NB4 (cell line): ENCODE results near the gene EEF1E1.

ENCODE experiments used
- DNase-seq: peaks from one replicate; pipeline ENCODE4 v3.0.0; 2010; ENCODE audit warnings: low read depth
- H3K4me3 ChIP-seq: one replicate; pipeline ENCODE4 v1.5.1; 2011; ENCODE audit warnings: mild to moderate bottlenecking, low read depth, low read length, moderate library complexity
- MYC ChIP-seq: IDR thresholded peaks from 2 replicates; pipeline ENCODE4 v1.6.1; 2011; ENCODE audit warnings: low read depth, low read length
- POLR2A ChIP-seq: IDR thresholded peaks from 2 replicates; pipeline ENCODE4 v1.6.1; 2011; ENCODE audit warnings: mild to moderate bottlenecking; ENCODE audit not compliant: insufficient read length; ENCODE audit errors: extremely low read depth
- TF ChIP-seq, protein P1 (sequence below): IDR thresholded peaks from 2 replicates; pipeline ENCODE4 v1.6.1; 2011; ENCODE audit warnings: low read depth, low read length
- TF ChIP-seq, protein P2 (sequence below): IDR thresholded peaks from one replicate; pipeline ENCODE4 v1.5.1; 2012; ENCODE audit warnings: low read depth, low read length

The EEF1E1 gene

DNA sequence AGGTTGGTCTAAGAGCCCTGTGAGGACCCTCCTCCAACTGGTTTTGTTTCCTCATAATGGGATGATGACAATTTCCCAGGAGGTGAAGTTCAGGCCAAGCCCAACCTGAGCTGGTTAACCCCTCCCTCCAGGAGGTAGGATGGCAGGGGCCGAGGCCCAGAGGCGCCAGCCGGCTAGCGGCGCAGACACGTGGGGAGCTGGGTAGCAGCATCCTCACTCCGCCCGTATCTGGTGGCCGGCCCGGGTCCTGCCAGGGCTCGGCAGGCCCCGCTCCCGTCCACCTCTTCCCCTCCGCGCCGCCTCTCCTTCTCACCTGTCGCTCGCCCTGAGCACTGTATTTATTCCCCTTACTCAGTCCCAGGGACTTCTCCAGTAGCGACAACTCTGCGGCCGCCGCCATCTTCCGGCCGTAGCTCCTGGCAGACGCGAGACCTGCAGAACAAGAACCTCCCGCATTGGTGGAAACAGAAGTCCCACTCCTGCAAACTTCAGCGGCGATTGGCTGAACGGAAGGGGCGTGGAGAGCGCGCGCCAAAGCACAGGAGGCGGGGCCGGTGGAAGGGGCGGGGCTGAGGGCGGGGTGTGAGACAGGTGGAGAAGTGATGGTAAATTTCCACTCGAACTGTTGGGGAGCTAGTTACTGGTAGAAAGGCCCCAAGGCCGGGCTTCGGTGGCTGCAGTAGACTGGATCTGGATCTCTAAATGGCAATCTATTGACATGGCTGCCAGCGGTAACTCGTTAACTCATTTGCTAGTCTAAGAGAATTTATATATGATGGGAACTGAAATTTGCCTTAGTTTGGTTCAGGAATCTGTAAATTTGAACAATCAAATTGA lies at the start of gene EEF1E1:
EEF1E1 (minus strand) TSS at position 427 of the 837 bp plus-strand sequence; CDS start at position 400, 27 bp downstream.
- DNase-seq = peak; percentile 97
- peak within 1 kb of the TSS; percentile 97 for H3K4me3 ChIP-seq
- TF ChIP-seq POLR2A (peak; percentile 67), MYC (no peak; the same call in 1 of the 2 replicates)
- TF ChIP-seq, protein P1, sequence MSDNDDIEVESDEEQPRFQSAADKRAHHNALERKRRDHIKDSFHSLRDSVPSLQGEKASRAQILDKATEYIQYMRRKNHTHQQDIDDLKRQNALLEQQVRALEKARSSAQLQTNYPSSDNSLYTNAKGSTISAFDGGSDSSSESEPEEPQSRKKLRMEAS = peak; percentile 84
- TF ChIP-seq, protein P2, sequence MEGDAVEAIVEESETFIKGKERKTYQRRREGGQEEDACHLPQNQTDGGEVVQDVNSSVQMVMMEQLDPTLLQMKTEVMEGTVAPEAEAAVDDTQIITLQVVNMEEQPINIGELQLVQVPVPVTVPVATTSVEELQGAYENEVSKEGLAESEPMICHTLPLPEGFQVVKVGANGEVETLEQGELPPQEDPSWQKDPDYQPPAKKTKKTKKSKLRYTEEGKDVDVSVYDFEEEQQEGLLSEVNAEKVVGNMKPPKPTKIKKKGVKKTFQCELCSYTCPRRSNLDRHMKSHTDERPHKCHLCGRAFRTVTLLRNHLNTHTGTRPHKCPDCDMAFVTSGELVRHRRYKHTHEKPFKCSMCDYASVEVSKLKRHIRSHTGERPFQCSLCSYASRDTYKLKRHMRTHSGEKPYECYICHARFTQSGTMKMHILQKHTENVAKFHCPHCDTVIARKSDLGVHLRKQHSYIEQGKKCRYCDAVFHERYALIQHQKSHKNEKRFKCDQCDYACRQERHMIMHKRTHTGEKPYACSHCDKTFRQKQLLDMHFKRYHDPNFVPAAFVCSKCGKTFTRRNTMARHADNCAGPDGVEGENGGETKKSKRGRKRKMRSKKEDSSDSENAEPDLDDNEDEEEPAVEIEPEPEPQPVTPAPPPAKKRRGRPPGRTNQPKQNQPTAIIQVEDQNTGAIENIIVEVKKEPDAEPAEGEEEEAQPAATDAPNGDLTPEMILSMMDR = no peak

- TF ChIP-seq MYC (no peak), POLR2A (no peak)
- TF ChIP-seq, protein P2 = no peak
- TF ChIP-seq, protein P1 = no peak
- no peak overlapping the region for H3K4me3 ChIP-seq
- DNase-seq = no peak
Observed at GRCh38 chr6:8149350-8149749, 47.0 kb upstream of the EEF1E1 start.

DNA sequence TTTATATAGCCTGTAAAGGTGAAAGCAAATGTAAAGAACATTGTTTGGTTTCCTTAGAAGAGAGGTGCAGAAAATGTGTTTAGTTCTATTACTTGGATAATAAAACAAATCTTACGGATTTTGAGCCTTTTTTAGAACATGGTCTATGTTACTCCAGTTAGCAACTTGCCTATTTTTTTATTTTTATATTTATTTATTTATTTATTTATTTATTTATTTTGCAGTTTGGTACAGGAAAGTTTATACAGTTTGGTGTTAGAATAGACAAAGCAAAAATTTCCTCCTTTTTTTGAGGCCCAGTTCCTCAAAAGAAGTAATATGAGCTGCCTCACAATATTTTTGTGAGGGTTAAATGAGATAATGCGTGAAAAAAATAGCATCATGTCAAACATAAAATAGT lies 41.6 kb upstream of the EEF1E1 start:
- TF ChIP-seq POLR2A (no peak), MYC (no peak)
- TF ChIP-seq, protein P2 = no peak
- TF ChIP-seq, protein P1 = no peak
- H3K4me3 ChIP-seq = no peak overlapping the region
- no peak for DNase-seq

GRCh38 chr6:8139451-8139850 lies 37.1 kb upstream of the EEF1E1 start:
- no peak overlapping the region for H3K4me3 ChIP-seq
- TF ChIP-seq, protein P2 = no peak
- TF ChIP-seq, protein P1 = no peak
- TF ChIP-seq MYC (no peak), POLR2A (no peak)
- DNase-seq = no peak

DNA sequence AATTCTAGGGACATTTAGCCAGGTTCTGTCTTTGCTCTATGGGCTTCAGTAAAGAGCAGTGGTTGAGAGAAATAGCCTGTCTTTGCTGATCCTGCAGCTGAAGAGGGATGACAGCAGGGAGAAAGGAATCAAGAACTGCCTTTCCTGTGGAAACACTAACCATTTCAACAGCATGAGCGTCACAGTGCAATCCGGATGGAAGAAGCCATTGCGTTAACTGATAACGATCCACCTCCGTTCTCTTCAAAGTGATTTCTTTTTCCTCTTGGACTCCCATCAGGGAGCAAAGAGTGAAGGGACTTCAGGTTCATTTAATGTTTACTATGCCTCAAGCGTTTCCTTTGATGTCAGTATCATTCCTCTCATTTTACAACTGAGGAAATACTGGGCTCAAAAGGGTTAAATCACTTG lies 35.2 kb upstream of the EEF1E1 start:
- no peak overlapping the region for H3K4me3 ChIP-seq
- TF ChIP-seq, protein P2 = no peak
- TF ChIP-seq POLR2A (no peak), MYC (no peak)
- TF ChIP-seq, protein P1 = no peak
- DNase-seq = no peak
